GM19397 (cell line): Measurements from ENCODE around the gene COL4A3.

Source experiments
- ATAC-seq: cut with Tn5 transposase; IDR thresholded peaks from one replicate; pipeline ENCODE4 v1.9.1; 2021; ENCODE audit warnings: mild to moderate bottlenecking, moderate library complexity; ENCODE audit not compliant: unreplicated experiment

Gene COL4A3

GRCh38 chr2:227285741-227286236 lies 121.4 kb downstream of the COL4A3 start:
- no peak for ATAC-seq

DNA sequence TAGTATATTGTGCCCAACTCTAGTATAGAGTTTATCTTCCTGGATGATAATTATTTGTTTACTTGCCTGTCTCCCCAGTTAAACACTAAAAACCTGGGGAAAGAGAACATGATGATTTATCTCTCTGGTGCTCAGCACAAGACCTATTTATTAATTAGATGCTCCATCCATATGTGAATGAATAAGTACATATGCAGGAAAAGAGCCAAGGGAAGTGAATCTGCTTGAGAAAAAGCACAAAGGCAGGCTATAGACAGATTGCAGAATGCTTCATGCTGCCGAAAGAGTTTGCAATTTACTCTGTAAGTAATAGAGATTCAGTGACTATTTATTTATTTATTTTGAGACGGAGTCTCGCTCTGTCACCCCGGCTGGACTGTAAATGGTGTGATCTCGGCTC lies 123.3 kb downstream of the COL4A3 start:
- ATAC-seq = no peak

DNA sequence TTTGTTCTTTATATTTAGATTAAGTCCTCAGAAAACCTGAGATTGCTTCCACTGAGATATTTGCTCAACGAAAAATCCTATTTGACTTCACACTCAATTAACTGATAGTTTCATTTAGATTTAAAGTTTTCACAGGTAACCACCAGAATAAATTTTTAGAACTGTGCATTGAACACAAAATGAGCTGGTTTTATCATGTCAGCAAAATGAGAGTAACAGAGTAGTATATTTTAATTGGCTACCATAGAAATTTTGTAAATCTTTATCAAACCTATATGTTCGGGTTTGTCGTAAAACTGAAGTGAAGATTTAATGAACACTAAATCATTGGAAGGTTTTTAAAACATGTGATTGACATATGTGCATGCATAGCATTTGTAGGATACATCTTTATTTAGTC lies 127.9 kb downstream of the COL4A3 start:
- ATAC-seq = no peak

DNA sequence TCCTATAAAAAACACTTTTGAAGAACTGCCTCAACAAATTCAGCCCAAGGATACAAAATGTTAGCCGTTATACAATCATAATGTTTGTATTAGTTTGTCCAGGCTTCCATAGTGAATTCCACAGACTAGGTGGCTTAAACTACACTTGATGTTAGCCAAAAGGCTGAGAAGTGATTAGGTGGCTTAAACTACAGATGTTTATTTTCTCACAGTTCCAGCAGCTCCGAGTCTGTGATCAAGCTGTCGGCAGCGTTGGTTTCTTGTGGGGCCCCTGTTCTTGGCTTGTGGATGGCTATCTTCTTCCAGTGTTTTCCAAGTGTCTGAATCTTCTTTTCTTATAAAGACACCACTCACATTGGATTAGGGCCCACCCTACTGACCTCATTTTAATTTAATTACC lies 129.1 kb downstream of the COL4A3 start:
- ATAC-seq = no peak

- ATAC-seq = no peak
These were observed 131.4 kb downstream of the COL4A3 start for GRCh38 chr2:227295806-227296205.

DNA sequence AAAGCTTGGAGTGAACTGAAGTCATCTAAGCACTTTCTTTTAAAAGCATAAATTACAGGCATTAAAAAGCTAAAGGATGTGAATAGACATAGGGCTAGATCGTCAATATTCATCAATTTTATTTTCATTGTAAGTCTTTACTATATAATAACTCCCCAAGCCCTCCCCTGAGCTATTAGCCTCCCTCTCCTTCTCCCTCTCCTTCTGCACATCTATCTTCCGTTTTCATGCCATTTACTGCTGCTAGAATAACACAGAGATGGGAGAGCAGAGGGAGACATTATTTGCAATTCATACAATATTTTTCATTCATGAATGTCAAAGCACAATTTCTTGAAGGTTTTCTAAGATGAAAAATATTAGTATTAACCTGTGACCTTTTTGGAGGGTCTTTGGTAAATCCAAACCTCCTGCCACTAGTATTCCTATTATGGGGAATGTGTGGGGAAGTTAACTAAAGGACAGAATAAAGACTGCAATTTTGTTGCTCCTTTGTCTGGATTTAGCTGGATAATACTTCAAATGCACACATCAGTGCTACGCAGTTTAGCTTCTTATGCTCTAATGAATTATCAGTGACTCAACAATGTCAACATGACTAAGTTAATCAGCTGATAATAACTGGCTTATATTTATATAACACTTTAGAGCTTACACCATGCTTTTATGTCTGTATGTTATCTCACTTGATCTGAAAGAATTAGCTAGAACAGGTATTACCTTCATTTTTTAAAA lies 132.4 kb downstream of the COL4A3 start:
- no peak for ATAC-seq

- ATAC-seq = no peak
These were observed 137.1 kb downstream of the COL4A3 start for GRCh38 chr2:227301523-227301922.

- ATAC-seq = peak; percentile 68
These were observed 144.4 kb downstream of the COL4A3 start for GRCh38 chr2:227308784-227309183.

- no peak for ATAC-seq
These were observed 146.3 kb downstream of the COL4A3 start for GRCh38 chr2:227310756-227311110.

DNA sequence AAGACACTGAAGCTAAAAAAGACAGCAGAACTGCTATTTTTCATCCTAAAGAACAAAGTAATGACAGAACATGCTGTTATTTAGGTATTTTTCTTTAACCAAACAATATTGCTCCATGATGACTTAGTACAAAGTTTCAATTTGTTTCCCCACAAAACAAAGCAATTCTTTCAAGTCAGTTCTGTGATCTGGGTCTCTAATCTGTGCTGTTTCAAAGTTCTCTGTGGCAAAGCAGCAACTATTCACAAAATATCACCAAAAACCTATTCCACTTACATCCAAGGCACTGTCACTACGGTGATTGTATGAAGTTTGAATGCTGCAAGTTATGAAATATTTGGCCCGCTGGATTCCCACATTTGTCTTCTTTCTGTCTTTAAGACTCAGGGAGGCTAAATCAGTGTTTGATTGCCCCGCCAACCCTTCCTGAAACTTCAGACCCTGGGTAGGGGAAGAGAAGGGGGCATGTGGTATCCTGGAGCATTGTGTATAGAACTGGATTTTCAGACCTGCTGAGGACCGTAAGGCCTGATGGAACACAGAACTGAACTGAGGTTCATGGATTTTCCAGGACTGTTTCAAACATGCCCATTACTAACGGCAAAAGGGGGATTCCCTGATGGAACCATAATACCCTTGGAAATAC lies 147.6 kb downstream of the COL4A3 start:
- no peak for ATAC-seq

GRCh38 chr2:227312579-227312978 lies 148.2 kb downstream of the COL4A3 start:
- ATAC-seq = no peak

DNA sequence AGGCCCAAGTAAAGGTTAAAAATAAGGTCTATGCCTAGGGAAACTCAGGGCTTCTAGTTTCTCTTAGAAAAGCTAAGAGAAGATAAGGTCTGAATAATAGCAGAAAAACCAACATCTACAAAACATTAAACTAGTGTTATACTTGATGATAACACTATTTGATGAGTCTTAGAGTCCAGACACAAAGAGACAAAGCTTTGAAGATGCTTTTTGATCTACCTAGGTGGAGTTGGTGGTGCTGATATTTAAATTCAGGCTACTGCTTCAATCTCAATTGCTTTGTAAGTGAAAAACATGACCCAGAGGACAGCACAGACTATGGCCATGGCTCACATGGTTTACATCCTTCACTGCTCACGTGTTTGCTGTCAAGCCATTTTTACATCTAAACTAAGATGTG lies 148.9 kb downstream of the COL4A3 start:
- ATAC-seq = no peak

DNA sequence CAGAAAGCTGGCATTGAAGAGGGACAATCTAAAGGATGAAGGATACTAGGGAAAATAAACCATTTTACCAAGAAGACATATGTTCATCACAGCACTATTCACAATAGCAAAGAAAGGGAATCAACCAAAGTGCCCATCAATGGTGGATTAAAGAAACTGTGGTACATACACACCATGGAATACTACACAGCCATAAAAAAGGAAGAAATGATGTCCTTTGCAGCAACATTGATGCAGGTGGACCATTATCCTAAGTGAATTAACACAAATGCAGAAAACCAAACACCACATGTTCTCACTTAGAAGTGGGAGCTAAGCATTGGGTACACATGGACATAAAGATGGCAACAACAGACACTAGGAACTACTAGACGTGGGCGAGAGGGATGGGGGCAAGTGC lies 153.4 kb downstream of the COL4A3 start:
- ATAC-seq = no peak

DNA sequence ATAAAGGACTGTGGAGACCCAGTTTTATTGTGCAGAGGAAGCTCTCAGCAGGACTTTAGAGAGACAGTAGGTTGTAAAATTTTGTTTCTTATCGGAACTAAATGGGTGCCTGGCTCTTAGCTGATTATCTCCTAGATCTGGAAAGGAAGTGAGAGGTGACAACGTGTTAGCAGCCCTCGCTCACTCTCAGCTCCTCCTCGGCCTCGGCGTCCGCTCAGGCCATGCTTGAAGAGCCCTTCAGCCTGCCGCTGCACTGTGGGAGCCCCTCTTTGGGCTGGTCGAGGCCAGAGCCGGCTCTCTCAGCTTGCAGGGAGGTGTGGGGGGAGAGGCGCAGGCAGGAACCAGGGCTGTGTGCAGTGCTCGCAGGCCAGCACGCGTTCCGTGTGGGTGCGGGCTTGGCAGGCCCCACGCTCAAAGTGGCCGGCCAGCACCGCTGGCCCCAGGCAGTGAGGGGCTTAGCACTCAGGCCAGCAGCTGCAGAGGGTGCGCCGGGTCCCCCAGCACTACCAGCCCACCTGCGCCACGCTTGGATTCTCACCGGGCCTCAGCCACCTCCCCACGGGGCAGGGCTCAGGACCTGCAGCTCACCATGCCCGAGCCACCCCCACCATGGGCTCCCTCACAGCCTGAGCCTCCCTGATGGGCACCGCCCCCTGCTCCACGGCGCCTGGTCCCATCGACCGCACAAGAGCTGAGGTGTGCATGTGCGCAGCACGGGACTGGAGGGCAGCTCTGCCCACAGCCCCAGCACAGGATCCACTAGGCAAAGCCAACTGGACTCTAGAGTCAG lies 156.1 kb downstream of the COL4A3 start:
- no peak for ATAC-seq

GRCh38 chr2:227322530-227323205 lies 158.2 kb downstream of the COL4A3 start:
- no peak for ATAC-seq

DNA sequence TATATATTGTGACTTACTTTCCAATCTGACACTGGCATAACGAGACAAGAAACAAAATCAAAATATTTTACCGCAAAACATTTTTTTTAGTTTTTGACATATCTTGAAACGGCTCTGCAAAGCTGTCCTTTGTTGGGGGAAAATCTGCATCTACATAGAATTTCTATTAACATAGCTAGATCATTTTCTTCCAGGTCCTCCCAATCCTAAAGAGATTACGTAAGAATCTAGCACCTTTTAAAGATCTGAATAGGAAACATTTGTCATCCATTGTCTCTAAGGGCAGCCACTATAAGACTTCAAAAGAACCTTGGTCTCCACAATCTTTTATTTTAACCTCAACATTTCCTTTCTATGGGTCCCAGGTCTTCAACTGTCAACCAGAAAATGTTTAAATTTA lies 159.4 kb downstream of the COL4A3 start:
- ATAC-seq = no peak

- ATAC-seq = no peak
These were observed 160.2 kb downstream of the COL4A3 start for GRCh38 chr2:227324642-227324994.

DNA sequence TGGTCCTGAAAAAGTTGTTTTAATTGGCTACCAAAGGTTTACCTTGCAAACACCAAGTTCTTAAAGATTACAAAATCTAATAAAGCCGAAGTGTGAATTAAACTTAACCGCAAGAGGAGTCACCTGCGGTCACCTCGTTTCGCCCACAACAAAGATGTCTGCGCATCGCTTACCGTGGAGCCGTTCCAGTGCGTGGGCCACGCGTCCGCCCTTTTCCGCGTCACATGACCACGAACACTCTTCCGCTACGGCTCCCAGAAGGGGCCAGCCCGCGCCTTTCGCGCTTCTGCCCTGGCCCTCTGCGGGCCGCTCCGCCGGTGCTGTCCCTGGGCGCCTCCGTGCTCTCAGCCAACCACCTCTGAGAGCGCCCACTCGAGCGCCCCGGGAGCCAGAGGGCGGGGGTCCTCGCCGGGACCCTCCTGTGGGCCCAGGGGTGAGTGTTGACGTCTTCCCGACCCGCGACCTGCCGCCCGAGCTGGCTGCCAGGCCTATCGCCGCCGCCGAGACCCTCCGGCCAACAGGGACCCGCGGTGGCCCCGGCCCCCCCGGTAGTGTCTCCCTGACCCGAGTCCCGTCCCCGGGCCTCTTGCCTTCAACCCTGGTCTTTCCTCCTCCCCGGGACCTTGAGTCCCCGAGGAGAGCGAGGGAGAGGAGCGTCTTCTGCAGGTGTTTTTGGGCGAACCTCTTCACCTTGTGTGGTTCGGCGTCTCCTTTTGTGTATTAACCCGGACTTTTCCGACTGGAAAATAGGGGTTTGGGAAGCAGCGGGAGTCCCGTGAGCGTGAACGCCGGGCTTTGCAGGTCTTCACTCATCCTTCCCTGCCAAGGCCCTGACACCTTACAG lies 160.8 kb downstream of the COL4A3 start, which contains the start of gene MFF:
TSS of gene MFF (plus strand) at position 257 of the 844 bp plus-strand sequence. CDS start 5,415 bp downstream, outside the sequence.
- ATAC-seq = peak; percentile 99

- ATAC-seq = peak; percentile 6
These were observed 161.4 kb downstream of the COL4A3 start for GRCh38 chr2:227325839-227326195.

- no peak for ATAC-seq
These were observed 162.4 kb downstream of the COL4A3 start for GRCh38 chr2:227326783-227327182.
